Left hindlimb (tissue), 1 donor: ENCODE results near the gene P2RX2.

Source experiments
- DNase-seq: peaks from one replicate; pipeline ENCODE4 v3.0.0-alpha.2; 2018

Gene P2RX2

DNA sequence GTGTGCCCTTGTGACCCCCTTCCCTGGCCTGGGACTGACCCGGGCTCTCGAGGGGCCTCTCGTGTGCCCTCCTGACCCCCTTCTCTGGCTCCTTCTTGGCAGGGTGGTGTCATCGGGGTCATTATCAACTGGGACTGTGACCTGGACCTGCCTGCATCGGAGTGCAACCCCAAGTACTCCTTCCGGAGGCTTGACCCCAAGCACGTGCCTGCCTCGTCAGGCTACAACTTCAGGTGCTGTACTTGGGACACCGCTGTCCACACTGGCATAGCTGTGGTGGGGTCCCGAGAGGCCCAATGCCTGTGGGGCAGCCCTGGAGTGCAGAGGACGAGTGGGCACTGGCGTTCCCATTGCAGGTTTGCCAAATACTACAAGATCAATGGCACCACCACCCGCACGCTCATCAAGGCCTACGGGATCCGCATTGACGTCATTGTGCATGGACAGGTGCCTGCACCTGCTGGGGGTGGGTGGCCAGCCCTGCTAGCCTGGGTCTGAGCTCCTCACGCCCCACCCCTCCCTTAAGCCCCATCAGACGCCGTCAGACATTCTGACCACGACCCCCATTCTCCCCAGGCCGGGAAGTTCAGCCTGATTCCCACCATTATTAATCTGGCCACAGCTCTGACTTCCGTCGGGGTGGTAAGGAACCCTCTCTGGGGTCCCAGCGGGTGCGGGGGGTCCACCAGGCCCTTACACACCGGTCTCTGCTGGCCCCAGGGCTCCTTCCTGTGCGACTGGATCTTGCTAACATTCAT is 2.5 kb downstream of the P2RX2 start:
- DNase-seq: no peak

DNA sequence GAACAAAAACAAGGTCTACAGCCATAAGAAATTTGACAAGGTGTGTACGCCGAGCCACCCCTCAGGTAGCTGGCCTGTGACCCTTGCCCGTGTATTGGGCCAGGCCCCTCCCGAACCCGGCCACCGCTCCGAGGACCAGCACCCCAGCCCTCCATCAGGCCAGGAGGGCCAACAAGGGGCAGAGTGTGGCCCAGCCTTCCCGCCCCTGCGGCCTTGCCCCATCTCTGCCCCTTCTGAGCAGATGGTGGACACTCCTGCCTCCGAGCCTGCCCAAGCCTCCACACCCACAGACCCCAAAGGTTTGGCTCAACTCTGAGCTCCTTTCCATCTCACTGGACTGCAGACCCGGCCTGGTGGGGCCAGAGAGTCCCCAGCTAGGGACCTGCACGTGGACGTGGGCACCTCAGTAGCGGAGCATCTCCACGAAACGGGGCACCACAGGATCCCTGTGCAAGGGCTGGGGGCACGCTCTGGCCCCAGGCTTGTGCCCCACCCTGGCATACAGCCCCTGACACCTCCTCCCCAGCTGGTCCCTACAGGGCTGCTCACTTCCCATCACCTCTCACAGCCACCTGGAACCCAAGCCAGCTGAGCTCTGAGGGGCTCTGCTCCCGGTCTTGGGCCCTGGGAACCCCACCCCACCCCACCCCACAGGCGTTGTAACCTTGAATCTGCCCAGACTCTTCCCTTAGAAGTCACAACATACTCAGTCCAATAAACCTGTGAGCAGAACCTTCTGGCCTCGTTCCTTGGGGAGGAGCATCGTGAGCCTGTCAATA is 3.3 kb downstream of the P2RX2 start:
- DNase-seq: no peak

DNA sequence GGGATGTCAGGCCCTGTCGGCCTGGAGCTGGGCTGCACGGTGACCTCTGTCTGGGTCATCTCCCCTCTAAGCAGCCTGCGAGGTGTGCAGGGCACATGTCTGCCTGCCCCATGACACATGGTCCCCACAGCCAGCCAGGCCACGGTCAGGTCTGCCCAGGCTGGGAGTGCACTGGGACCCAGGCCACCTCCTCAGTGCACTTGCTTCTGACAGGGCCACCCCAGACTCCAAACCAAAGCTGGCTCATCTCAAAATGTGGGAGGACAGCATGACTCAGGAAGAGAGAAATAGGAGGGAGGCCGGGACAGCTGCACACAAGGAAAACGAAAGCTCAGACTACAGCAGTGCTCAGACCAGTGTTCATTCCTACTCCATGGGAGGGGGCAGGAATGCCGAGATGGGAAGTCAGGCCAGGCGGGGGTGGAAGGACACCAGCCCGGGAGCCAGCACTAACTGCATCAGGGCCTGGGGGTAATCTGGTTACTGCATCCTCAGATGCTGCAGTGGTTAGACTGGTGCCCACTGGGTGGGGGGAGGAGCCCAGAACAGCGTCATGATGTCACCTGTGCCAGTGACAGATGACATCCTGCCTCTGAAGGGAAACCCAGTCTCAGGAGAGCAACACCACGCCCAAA is 4.0 kb downstream of the P2RX2 start:
- no peak for DNase-seq

DNA sequence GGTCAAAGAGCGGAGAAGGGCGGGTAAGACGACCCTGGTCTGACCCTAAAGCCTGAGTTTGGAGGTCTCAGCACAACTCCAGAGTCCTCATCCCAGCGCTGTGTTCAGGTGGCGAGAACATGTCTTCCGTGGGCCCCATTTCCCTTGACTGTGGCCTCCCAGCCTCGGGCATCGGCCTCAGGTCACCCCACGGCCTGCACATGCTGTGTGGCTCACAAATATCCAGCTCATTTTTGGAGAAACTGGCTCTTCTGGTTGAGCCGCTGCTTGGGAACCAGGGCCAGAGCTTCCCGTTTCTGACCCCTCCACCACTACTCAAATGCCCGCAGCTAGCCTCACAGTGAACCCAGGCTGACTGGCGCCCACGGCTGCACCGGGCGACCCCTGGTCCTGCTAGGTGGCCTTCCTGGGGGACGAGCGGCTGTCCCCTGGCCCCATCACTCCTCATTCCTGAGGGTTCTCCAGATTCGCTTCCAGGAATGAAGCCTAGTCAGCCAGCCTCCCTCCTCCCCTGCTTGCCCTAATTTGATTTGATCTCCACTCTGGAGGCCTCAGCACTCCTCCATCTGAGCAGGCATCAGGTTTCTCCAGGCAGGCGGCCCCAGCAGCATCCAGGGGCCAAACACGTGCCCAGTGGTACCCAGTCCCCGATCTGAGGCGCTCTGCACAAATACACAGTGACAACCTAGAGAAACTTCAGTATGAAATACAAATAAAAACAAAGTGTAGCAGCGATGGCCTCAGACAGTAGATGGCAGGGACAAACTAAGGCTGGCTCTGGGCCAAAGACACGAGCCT is 4.7 kb downstream of the P2RX2 start:
- DNase-seq: no peak

DNA sequence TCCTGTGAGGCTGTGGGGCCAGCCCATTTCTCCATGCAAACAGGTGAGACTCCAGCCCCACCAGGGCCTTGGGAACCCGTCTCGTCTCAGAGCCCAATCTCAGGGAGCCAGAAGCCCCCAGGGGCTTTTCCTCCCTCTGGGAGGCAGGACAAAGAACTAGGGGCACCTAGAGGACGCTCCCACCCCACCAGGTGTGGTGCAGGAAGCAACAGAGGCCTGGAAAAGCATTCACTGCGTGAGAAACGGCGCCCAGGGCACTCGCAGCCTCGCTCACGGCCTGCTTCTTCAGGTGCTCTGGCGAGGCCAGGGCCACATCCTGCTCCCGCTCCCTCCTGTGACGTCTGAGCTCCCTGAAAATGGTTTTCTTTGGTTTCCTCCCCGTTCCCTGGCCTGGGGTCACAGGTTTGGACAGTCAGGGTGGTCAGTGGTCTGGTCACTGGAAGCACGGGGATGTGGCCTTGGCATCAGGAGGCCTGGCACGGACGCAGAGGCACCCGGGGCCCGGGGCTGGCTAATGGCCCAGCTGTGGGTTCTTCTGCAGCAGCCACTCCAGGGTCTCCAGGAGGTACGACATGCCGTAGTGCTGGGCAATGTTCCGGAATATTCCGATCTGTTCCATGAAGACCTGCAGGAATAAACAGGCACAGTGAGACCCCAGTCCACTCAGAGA is 5.7 kb downstream of the P2RX2 start:
- DNase-seq: no peak

DNA sequence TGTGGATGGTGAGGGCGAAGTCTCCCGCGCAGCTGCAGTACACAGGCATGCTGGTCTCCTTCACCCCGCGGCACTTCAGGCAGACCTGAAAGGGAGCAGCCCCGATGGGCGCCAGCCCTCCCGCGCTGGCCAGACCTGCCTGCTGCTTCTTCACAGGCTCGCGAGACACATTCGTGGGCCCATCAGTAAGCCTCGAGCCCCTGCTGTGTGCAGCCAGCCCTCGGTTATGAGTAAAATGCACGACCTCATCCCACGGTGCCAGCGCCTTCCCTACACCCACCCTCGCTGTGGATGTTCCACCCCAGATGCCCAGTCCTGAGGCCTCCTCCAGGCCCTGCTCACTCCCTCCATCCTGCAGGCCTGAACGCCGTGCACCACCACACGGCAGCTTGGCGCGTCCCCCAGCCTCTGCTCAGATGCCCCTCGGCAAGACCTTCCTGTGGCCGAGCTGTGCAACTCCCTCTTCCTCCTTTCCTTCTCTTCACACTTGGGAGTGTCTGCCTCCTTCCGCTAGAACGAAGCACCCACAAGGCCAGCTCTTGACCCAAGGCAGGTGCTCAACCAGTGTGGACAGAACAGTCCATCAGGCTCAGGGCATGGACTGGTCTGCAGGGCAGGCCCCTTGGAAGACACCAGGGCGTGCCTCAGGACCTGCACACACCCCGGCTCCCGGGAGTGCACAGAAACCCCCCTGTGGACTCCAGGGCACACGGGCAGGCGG is 6.5 kb downstream of the P2RX2 start:
- no peak for DNase-seq

DNA sequence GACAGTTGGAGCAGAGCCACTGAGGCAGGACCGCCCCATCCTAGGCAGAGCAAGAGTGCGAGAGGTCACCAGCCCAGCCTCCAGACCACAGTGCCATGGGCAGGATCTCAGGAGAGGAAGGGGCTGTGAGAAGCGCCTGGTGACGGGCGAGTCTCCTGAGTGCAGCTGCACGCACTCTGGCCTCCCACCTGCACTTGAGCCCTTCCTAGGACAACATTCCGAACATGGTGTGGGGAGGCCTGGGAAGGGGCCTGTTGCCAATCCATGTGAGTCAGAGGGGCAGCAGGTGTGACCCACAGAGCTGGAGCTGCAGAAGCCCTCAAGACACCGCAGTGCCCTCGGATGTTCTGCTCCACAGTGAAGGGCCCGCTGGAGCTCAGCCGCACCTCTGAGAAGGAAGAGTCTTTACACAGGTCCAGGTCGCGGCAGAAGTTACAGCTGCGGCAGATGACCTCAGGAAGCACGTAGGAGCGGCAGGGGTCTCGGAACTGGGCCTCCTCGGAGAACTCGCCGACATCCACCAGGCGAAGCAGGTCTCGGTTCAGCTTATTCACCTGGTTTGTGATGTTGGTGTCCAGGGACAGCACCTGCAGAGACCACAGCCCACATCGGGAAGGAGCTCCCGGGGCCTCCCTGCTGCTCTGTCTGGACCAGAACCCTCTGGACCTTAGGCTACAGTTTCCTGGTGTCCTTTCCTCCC is 7.3 kb downstream of the P2RX2 start:
- no peak for DNase-seq

DNA sequence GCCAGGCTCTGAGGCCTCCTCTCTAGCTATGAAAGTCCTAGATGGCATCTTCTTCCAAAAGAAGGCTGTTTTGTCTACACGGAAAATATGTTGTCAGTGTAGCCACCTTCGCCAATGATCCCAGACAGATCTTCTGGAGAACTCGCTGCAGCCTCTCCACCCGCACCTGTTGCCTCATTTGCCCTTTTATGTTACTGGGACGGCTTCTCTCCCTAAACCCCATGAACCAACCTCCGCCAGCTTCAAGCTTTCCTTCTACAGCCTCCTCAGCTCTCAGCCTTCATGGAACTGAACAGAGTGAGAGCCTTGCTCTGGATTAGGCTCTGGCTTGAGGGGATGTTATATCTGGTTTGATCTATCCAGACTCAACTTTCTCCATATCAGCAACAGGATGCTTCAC is 10.8 kb downstream of the P2RX2 start:
- no peak for DNase-seq

DNA sequence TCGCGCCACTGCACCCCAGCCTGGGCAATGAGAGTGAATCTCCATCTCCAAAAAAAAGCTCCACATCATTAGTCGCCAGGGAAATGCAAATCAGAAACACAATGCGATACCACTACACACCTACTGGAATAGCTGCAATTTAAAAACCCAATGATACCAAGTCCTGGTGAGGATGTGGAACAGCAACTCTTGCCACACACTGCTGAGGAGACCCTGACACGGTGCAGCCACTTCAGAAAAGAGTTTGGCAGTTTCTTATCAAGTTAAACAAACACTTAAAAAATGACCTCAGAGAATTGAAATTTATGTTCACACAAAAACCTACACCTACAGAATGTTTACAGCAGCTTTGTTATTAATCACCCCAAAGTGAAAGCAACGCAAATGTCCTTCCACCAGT is 12.1 kb downstream of the P2RX2 start:
- DNase-seq: no peak

DNA sequence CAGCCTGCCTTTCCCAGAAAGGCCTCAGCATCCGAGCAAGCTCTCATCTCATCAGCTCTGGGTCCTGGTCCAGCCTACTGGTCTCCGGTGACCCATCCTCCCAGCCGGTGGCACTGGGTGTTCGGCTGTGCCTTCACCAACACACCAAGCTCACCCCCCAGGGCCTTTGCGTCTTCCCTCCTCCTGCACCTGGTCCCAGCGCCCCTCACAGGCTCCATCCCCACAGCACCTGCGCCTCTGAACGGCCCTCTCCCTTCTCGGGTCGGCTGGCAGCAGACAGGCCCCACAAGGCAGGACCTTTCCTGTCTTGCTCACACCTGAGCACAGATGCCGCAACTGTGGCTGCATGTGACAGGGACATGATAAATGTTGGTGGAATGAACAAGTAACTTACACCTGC is 13.1 kb downstream of the P2RX2 start:
- DNase-seq: no peak

DNA sequence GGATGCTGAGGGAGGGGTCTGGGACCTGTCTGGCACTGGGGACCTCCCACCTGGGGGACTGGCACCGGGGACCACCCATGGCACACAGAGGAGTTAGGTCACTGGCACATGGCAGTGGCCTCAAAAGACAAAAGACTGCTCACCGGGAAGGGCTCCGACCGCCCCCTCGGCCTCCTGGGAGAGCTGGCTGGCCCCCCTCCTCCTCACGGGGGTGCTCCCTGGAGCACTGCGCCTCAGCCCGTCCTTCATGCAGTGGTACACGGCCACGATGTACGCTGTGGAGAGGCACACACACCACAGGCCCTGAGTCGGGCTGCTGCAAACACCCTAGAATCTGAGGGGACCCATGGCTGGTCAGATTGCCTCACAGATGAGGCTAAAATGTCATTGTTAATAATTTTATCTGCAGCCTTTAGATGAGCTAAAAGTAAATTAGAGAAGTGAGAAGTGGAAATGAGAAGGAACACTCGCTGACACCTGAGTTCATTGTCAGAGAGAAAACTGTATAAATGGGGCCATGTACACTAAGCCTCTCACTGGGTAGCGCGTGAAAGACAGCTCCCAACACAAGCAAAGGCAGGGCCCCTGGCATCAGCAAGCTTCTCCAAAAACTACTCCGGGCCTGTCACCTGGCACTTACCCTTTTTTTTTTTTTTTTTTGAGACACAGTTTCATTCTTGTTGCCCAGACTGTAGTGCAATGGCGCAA is 14.1 kb downstream of the P2RX2 start:
- DNase-seq: no peak

DNA sequence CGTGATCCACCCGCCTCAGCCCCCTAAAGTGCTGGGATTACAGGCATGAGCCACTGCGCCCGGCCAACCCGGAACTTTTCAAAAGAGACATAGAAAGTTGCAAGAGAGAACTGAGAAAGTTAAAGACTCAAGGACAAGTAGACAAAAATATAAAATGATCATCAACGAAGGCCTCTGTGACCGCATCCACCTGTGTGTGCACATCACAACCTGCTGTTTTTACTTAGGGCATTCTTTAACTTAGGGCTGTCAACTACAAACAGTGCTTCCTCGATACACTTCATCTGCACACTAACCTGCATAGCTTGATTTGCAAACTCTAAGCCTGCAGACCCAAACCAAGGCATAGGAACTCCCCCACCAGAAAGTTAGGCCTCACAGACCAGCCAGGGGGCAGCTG is 14.8 kb downstream of the P2RX2 start:
- no peak for DNase-seq

DNA sequence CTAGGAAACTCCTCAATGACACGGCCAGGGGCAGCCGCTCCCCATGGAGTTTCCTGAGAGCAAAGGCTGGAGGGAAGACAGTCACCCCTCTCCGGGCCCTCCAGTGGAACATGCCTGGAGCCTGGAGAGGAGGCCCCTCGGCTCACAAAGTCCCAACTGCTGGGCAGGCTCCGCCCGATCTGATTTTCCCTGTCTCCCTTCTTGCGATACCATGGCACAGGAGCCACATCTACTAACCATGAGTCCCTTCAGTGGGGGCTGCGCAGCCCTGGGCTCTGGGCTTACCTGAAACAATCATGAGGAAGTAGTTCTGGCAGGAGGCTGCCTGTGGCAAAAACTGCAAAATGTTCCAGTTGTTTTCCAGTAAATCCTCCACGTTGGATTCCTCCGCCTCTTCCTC is 15.3 kb downstream of the P2RX2 start:
- no peak for DNase-seq

DNA sequence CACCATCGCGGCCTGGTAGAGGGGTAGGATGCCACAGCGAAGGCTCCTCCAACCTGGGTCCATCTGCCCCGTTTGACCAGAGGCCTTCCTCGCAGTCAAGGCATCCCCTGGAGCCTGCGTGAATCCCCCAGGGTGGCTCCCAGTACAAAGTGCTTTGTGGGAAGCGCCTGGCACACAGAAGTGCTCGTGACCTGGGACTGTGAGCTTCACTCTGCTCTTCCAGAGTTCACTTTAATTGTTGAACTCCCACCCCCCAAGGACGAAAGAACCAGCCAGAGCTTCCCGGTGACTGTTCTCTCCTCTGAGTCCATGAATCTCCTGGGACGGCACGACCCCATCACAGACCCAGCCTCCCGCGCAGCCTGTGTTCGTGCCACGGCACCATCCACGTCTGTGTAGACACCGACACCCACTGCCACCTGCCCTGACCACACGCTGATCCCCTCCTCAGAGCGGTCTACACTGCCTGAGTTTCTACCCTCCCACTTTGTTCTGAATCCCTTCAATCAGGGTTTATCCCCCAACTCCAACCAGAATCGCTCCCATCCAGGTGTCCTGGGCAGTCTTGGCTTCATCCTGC is 15.9 kb downstream of the P2RX2 start:
- DNase-seq: no peak

DNA sequence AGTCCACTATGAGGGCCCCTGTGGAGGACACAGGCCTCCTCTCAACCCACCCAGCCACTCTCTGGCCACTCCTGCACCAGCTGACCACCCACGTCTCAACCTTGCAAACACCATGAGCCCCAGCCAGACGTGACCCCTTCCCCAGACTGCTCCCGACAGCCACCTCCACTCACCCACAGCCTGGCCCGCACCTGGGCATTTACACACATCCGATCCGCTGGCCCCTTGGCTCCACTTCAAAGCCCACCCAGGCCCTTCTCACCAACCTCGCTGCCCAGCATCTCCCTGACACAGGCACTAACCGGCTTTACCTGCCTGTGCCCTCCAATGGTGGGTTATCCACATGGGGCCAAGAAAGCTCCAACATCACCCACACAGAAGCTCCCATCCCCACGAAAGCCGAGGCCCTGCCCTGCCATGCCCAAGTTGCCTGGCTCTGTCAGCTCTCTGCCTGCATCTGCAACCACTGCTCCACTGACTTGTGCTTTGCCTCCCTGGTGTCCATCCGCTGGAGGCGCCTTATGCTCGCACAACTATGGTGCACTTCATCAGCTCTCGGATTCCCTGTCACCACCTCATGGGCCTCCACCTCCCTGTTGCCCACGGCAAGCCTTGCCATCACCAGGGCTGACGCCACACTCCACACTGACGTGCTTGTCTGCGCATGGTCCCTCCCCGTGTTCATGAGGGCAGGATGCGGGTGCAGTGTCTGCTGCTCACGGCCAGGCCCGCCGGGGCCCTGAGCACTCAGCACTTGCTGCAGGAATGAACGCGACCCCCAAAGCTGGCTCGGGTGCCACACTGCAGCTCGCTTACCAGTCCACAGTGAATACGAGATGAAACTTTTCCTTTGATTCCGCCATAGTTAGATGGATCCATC is 16.7 kb downstream of the P2RX2 start:
- no peak for DNase-seq

DNA sequence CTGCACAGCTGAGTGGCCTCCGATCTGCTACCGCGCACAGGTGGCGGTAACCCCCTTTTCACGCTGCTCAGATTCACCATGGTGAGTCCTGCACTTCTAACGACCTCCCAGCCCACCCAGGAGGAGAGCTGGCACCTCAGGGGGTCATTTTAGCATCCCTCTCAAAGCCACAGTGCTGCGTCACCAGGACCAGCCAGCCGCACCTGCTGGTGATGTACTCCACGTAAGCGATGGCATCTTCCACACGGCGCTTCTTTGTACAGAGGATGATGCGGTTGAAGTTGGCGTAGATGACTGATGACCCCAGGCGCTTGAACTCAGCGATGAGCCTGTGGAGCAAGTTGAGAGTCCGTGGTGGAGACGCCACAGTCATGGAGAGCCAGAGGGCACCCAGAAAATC is 19.2 kb downstream of the P2RX2 start:
- DNase-seq: no peak

DNA sequence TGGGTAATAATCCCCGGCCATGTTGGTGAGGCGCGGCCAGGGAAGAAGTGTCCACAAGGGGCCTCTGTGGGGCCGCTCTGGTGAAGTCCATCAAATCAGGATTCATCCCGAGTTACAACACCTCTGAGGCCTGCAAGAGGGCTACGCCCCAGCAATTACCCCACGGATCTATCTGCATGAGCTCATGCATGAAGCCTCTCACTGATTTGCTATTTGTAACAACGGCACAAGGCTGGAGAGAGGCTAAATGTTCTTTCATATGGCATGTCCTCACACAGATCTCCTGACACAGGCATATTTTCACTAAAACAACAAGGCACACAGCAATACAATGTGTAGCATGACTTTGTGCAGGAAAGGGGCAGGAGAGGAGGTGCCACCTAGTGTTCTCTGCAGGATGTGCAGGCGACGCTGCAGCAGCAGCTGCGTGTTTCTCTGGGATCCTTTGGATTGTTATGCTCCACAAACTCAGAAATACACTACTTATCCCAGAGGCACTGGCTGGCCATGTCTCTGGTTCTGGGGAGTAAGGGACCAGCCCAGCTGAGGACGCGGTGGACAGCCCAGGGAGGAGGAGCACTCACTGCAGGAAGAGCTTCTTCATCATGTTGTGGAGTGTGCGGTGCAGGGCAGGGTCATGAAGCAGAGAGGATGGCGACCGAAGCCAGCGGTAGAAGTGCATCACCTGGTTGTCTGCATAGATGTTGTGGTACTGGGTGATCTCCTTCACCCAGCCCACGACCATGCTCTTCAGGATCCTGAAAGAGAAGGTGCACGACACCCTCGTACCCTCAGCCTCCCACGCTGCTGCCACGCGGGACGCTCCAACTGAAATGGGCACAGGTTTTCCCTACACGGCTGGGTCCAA is 20.2 kb downstream of the P2RX2 start:
- no peak for DNase-seq

DNA sequence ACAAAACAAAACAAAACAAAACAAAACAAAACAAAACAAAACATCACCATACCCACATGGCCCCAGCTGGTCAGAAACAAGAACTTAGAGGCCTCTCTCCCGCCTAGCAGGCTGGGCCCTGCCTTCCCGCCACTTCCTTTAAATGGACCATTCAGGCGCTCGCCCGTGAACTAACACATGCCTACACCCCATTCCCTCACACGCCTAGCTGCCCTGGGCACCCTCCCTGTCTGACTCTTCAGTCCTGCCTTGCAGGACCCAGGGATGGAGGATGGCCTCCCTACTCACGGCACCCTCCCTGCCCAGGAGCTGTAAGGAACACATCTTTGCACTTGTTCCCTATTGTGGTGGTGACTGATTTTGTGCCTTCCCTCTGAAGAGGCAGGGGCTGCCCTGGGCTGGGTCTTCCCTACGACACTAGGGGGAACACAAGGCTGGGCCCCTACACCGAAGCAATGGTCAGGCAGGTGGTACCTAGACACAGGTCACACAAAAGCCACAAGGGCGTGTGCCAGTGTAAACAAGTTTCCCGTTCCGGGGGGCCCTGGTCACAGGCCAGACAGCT is 21.5 kb downstream of the P2RX2 start:
- no peak for DNase-seq
